Measurements from ENCODE around the gene ZNF232.
A peak's percentile ranks its signal among the peaks of the same experiment; 100 is the strongest.
"Not testable (repeated sequence)": the region's sequence is repeated elsewhere in the genome, so short reads cannot be mapped to it uniquely, and the experiment has no call there.

The ZNF232 gene

DNA sequence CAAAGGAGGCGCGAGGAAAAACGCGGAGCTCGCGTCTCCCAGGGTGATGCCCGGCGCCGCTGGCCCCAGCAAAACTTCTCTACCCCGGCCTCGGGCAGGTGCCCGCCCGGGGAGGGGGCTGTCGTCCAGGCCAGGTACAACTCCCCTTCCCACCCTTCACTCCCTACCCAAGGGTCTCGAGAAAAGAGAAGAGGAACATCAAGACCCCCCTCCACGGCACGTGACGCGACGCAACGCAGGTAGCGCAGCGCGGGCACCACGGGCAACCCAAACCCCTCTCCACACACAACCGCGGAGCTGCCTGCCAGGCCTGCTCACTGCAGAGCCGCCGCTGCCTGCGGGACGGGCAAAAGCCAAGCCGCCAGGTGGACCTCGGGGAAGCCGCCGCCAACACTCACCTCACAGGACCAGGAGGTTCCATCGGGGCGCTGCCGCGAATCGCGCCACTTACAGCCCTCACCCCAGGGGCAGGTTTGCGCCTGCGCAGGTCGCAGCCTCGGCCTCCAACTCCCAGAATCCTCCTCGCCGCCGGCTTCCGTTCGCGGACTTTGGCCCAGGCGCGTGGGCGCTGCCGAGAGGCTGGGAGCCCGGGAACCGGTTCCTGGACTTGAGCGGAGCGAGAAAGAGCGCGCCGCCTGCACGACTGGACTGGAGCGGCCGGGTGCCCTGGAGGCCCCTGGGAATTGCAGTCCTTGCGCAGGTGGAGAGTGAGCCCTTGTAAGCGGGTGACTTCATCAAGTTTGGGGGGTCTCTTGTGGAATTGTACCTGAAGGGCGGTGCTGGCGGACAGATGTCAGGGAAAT, at the start of gene ZNF232:
Gene ZNF232, minus strand, starts transcription at position 477 of the 803 bp plus-strand sequence. Its CDS starts 56 bp downstream, at position 421.
- DNase-seq = peak; percentile 98

DNA sequence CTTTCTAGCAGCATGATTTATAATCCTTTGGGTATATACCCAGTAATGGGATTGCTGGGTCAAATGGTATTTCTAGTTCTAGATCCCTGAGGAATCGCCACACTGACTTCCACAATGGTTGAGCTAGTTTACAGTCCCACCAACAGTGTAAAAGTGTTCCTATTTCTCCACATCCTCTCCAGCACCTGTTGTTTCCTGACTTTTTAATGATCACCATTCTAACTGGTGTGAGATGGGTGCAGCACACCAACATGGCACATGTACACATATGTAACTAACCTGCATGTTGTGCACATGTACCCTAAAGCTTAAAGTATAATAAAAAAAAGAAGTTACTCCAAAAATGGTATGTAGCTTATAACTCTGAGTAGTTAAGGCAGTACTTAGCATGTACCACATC, 49.0 kb upstream of the ZNF232 start:
- DNase-seq = not testable (repeated sequence)

DNA sequence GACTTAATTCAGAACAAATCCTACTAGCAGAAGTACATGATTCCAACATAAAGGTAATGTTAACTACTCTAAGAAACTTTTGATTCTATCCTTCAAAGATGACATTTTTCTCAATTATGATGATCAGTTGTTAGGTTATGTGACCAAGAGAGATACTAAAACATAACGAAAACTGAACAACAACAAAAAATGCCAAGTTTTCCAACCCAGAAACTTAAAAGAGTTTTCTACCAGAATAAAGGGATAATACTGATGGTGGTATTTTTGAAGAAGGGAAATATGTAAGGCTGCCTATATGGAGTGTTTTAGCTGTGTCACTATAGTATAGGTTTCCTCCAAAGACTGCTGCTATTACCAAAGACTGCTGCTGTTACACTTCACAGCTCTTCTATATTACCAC, 34.4 kb upstream of the ZNF232 start:
- DNase-seq = not testable (repeated sequence)

DNA sequence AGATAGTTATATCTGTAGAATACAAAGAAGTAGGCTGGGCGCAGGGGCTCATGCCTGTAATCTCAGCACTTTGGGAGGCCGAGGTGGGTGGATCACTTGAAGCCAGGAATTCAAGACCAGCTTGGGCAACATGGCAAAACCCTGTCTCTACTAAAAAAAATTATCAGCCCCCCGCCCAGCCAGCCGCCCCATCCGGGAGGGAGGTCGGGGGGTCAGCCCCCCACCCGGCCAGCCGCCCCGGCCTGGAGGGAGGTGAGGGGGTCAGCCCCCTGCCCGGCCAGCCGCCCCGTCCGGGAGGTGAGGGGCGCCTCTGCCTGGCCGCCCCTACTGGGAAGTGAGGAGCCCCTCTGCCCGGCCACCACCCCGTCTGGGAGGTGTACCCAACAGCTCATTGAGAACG, 31.2 kb upstream of the ZNF232 start:
- not testable (repeated sequence) for DNase-seq

DNA sequence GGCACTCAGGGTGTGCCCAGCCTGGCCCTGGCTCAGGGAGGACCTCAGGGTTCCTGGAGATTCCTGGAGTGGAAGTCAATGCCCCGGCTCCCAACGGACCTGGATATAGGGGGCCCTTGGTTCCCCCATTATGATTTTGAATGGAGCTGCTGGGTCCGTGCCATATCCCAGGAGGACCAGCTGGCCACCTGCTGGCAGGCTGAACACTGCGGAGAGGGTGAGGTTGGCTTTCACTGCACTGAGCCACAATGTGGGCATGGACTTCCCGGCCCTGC, 27.7 kb upstream of the ZNF232 start:
- no peak for DNase-seq

DNA sequence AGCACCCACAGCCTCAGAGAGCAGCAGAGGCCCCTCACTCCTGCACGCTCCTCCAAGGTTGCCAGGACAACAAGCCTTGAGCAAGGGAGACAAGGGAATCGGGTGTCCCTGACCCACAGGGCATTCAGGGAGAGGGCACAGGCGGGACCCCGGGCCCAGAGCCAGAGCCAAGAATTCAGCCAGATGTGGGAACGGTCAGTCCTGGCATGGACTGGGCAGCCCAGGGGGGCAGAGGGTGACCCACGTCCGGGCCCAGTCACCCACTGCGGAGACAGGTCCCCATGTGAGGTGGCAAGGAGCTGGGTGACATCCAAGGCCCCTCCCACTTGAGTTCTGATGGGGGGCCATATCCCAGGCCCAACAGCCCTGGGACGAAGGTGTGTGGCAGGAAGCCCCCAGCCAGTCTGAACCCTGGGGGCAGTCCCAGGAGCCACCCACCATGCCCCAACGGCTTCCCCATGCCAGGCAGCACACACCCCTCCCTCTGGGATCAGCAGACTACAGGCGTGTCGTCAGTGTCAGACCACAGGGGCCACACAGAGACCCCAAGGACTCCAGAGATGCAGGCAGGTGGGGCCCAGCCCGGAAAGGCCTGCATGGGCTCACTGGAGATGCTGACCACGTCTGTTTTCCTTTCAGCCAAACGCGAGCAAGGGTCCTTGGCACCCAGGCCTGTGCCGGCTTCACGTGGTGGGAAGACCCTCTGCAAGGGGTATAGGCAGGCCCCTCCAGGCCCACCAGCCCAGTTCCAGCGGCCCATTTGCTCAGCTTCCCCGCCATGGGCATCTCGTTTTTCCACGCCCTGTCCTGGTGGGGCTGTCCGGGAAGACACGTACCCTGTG, 27.2 kb upstream of the ZNF232 start:
- no peak for DNase-seq

DNA sequence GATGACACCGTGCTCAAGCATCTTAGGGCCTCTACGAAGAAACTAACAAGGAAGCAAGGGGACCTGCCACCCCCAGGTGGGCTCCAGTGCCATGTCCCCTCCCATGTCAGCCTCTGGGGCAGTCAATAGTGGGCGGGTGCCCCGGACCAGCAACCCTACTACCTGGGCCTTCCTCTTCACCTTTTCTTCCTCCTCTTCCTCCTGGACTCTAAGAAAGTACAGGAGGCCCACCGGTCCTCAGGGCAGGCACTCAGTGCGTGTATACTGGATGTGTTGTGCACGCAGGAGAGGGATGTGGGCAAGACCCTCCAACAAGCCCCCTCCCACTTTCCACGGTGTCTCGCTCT, 26.5 kb upstream of the ZNF232 start:
- DNase-seq = not testable (repeated sequence)

DNA sequence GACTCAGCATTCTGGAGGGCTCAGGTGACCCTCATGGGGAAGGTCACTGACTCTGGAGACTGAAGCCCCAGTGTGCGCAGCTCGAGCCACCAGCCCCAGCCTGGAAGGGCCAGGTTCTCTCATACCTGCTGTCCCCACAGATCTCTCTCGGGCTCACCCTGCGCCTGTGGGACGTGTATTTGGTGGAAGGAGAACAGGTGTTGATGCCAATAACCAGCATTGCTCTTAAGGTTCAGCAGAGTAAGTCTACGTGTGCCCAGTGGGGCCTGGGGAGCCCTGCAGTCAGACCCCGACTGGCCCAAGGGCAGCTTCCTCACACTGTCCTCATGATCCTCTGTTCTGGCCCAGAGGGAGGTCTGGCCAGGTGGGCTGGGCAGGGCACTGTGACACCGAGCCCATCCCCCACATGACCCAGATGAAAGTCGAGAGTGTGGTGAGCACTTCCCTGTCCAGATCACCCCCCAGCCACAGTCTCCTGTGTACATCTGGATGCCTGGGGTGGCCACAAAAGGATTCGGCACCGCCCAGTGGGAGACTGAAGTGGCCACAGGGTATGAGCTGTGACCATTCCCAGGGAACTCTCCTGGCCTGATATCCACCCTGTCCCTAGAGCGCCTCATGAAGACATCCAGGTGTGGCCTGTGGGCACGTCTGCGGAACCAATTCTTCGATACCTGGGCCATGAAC, 26.0 kb upstream of the ZNF232 start:
- not testable (repeated sequence) for DNase-seq

DNA sequence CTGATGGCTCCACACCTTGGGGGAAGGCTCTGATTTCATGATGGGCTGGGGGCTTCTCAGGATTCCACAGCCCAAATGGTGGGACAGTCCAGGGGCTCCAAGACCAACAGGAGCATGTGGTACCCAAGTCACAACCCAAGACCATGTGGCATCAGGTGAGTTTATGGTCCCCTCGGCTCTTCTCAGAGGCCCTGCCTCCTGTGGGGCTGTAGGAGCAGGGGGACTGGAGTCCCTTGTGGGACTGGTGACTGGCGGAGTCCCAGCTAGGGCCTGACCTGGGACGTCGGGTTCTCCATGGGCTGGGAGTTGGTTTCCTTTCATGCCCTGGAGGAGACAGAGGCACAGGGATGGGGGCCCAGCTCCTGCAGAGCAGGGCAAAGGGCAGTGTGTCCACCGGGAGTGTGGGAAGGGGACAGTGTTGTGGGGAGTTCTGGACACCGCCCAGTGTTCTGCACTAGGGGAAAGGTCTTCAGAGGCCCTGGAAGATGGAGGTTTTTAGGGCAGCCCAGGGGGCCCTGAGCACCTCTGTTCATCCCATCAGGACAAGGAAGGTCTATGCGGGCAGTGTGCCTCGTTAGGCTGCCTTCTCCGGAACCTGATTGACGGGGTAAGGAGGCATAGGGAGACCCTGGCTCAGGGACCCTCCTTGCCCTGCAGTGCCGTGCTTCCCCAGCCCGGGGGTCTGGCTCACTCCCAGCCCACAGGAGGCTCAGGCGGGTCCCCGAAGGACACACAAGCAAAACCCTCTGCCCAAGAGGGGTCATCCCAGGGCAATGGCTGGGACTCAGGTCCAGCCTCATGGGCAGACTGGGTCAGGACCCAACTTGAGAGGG, 25.1 kb upstream of the ZNF232 start:
- not testable (repeated sequence) for DNase-seq

DNA sequence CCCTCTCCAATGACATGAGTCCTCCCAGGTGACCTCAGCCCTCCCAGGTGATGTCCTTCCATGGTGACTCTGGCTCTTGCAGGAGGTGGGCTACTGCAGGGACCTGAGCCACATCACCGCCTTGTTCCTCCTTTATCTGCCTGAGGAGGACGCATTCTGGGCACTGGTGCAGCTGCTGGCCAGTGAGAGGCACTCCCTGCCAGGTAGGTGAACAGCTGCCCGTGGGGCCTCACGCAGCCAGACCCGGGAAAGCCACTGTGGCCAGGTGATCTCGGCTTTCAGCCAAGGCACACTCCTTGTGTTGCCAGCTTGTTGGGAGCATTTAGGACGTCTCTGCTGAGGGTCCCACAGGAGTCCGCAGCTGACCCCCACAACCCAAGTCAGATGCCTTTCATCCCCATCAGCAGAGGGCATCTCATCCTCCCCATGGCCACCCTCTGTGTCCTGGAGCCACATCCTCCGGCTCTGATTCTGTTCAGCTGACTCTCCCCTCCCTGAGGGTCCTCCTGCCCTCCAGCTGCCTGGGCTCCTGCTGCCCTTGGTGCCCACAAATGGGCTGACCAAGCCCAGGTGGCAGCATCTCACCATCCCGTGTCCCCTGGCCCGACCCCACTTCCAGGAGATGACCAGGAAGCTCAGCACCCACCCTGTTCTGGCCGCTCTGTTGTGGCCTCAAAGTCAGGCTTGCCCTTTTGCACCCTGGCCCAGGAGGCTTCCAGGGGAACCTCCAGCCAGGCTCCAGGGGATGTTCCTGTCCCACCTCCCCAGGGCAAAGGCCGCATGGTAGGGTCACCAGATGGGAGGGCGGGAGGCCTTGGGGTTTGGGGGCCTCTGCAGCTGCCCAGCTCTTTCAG, 24.3 kb upstream of the ZNF232 start:
- DNase-seq = no peak

DNA sequence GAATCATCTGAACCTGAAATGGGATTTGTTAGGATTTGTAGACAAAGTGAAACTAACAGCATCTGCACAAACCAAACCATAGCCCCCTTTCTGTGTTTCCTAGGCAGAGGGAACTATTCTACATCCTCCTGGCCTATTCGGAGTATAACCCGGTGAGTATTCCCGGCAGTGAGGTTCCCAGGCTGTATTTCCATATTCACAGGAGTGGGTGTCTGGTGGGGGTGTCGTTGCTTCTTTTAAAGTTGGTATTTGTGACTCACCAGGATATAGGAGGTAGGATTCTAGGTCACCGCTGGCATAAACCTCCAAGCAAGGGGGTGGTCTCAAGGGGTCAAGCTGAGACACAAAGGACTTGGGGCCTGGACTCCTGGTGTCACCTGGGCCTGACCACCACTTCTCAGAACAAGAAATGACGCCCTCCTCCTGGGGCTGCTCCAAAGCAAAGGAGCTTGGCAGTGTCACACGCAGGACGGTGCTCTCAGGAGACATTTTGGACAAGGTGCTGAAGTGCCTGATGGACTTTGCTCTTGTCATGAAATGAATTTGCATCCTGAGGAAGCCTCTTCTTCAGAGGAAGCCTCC, 23.5 kb upstream of the ZNF232 start:
- not testable (repeated sequence) for DNase-seq

DNA sequence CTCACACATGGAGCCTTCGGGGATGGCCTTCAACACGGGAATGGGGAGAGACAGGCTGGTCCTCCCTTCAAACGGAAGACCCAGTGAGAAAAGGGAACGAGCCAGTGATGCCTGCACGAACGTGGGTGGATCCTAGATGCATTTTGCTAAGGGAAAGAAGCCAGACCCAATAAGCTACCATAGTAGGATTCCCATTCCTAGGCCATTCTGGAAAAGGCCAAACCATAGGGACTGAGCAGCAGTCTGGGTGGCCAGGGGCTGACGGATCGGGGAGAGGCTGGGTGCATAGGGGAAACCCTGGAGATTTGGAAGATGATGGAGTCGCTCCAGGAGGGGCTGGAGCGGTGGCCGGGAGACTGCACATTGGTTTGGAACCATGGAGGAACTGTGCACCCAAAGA, 22.9 kb upstream of the ZNF232 start:
- DNase-seq = not testable (repeated sequence)

DNA sequence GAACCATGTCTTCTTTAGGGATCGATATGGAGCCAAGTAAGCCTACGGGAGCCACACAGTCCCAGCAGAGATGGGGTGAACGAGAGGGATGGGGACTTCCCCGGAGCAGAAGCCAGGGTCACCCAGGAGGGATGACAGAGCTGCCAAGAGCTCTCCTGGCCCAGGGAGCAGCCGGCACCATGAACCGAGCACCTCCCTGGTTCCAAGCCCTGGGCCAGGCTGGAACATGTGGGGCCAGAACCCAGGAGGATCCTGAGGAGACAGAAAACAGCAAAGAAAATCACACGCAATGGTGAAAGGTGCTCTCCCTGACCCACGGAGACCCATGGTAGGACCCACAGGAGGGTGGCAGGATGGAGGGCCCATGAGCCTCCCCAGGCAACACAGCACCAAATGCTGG, 22.3 kb upstream of the ZNF232 start:
- not testable (repeated sequence) for DNase-seq

DNA sequence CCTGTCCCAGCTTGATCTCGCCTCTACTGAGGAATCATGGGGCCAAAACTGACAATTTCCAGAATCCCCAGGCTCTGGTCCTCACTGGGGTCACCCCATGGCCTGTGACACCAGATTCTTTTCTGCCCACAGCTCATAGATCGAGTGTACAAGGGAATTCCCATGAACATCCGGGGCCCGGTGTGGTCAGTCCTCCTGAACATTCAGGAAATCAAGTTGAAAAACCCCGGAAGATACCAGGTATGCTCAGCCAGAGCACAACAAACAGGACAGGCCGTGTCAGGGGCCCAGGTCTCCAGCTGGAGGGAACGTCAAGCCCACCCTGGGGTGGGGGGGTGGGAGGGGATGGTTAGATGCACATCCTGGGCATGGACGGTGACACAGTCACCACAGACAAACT, 21.6 kb upstream of the ZNF232 start:
- DNase-seq = no peak

DNA sequence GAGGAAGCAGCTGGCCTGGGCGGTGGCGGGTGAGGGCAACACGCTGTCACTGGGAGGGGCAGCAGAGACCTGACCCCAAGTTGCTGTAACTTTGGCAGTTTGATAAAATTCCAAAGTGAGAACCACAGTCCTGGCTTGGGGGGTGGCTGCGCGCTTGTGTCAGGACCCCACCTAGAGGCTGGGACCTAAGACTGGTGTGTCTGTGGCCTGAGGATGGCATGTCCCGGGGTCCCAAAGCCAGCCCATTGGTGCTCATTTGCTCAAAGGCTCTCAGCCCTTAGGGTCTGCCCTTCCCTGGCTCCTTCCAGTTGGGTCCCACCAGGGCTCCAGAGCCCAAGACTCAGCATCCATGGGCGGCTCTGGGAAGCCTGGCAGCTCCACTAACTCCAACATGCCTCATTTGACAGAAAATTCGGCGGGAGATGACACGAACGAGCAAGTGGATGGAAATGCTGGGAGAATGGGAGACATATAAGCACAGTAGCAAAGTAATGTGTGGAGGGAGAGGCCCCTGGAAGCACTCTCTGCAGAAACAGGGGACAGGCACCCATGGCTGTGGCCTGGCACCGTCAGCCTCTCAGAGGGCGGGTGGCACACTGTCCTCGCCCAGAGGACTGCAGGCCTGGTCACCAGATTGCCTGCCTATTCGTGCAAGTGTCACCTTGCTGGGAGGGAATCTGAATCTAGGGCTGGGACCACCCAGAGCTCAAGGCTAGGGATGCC, 21.0 kb upstream of the ZNF232 start:
- DNase-seq = not testable (repeated sequence)

DNA sequence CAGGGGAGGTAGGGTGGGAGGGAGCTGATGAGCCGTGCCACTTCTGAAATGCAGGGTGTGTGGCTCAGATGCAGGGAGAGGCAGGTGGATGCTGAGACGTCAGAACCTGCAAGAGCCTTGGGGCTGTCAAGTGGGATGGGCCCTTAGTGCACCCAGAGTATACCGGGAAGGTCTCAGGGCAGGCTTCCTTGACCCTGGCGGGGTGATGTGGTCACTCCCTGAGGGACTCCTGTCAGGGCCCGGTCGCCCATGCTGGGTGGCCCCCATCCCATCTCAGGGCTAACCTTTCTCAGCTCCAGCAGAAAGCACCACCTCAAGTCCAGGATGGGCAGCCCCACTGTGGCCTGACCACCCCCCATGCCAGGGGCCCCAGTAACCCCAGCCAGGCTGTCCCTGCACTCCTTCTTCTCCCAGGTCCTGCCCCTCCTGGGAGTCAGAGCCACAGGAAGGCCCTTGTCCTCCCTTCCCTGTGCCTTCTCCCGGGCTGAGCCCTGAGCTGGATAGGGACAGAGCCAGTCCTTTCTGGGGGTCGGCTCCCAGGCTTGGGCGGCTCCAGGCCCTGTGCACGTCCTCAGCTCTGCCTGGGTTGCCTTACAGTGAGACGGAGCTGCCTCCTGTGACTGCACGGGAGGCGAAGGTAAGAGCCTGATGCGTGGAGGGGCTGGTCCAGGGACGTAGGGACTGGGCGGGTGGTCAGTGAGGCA, 20.3 kb upstream of the ZNF232 start:
- not testable (repeated sequence) for DNase-seq

DNA sequence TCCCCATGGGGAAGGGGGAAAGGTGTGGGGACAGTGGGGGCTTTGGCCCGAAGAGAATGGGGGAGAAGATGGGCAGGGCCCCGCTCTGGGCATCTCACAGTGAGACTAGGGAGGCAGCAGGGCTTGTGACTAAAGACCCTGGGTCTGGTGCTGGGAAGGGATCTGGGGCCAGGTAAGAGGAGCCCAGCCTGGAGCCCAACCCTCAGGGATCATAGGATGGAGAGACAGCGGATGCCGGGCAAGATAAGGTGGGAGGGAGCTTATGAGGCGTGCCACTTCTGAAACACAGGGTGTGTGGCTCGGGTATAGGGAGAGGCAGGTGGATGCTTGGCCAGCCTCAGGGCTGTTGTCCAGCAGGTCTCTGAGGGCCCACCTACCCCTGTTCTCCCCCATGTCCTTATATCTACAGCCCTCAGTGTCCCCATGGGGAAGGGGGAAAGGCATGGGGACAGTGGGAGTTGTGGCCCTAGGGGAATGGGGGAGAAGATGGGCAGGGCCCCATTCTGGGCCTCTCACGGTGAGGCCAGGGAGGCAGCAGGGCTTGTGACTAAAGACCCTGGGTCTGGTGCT, 19.6 kb upstream of the ZNF232 start:
- DNase-seq = no peak

DNA sequence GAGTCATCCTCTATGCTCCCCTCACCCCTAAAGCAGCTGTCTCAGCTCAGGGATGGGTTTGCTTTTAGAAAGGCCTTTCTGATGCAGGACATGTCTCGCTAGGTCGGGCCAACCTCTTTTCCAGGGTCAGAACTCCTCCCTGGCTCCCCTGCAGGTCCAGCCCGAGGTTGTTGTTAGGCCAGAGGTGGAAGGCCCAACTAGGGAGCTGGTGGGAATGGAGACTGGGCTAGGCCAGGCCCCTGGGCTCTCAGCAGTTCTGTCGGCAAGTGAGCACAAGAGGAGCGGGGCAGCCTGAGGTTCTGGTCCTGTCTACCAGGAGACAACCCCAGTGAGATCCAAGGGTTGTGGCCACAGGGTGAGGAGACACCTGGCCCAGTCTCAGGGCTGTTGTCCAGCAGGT, 19.0 kb upstream of the ZNF232 start:
- DNase-seq = not testable (repeated sequence)

DNA sequence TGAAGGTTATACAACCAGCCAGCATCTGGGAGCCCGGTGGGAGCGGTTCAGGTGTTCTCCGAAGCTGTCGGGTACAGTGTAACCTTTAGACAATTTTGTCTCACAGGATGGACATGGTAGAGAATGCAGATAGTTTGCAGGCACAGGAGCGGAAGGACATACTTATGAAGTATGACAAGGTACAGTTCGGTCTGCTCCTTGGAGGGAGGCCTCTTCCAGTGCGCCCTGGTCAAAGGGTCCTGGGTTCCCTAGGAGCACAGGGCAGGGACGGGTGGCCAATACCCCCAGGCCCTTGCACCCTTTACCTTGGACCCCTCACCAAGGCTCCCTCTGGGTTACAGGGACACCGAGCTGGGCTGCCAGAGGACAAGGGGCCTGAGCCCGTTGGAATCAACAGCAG, 18.6 kb upstream of the ZNF232 start:
- DNase-seq = not testable (repeated sequence)

DNA sequence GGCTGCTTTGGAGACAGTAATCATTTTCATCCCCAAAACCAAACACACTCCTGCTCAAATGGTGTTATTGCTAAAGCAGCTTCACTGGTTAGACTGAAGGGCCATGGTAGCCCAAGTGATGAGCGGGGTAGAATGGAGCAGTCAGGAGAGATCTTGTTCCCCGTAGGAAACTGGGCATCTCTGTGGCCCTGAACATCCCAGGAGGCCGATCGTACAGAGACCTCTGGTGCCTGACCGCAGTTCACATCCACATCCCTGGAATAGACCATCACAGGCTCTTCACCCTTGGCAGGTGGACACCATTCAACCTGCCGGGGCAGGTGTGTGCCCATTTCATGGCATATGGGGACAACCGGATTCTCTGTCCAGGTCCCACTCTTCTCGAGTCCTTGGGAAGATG, 18.1 kb upstream of the ZNF232 start:
- not testable (repeated sequence) for DNase-seq

Measured in retina (tissue), 1 donor.